RWPE1 (cell line): Measurements from ENCODE around the gene SMOC2.

Source experiments
- CTCF ChIA-PET: fragments of 350-600 bp; sonication (Branson Sonifier 250); formaldehyde crosslinking; extraction: SDS; loops from one replicate; lab custom pipeline; 2021; lab: Yijun Ruan, JAX
- POLR2A ChIA-PET: fragments of 400-600 bp; formaldehyde crosslinking; extraction: SDS; loops from one replicate; lab custom pipeline; 2020; ENCODE audit warnings: antibody characterized with exemption; ENCODE audit not compliant: low non-redundant PET; lab: Yijun Ruan, JAX
- DNase-seq: peaks from one replicate; pipeline ENCODE4 v3.0.0; 2012; ENCODE audit warnings: low spot score
- H3K27ac ChIP-seq: fragments of 450-650 bp; 2 replicates; pipeline ENCODE4 v1.5.1; 2017
- CTCF ChIP-seq: fragments of 450-650 bp; conservative IDR thresholded peaks from 2 replicates; pipeline ENCODE4 v1.5.1; 2017; ENCODE audit warnings: low read depth, mild to moderate bottlenecking

Gene SMOC2

GRCh38 chr6:168555618-168556273 lies 114.8 kb downstream of the SMOC2 start:
- DNase-seq = no peak
- H3K27ac ChIP-seq = no peak overlapping the region
- no peak for TF ChIP-seq CTCF
- POLR2A ChIA-PET = no interaction called here
- CTCF ChIA-PET = no interaction called here

GRCh38 chr6:168557512-168557911 lies 116.5 kb downstream of the SMOC2 start:
- DNase-seq = no peak
- POLR2A ChIA-PET = no interaction called here
- H3K27ac ChIP-seq = no peak overlapping the region
- TF ChIP-seq CTCF = no peak
- CTCF ChIA-PET = no interaction called here

DNA sequence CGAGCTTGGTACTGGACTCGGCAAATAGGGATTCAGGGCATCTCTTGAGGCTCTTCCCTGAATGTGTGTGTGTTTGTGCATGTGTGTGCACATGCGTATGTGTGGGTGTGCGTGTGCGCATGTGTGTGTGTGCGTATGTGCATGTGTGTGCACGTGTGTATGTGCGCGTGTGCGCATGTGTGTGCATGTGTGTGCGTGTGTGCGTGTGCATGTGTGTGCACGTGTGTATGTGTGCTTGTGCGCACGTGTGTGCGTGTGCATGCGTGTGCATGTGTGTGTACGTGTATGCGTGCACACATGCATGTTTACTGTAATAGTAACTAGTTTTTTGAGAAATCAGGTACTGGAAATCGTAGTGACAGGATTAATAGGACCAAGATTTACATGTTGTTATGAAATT lies 117.7 kb downstream of the SMOC2 start:
- TF ChIP-seq CTCF = no peak
- ChIA-PET CTCF (no interaction called here), POLR2A (no interaction called here)
- DNase-seq = no peak
- H3K27ac ChIP-seq = no peak overlapping the region

DNA sequence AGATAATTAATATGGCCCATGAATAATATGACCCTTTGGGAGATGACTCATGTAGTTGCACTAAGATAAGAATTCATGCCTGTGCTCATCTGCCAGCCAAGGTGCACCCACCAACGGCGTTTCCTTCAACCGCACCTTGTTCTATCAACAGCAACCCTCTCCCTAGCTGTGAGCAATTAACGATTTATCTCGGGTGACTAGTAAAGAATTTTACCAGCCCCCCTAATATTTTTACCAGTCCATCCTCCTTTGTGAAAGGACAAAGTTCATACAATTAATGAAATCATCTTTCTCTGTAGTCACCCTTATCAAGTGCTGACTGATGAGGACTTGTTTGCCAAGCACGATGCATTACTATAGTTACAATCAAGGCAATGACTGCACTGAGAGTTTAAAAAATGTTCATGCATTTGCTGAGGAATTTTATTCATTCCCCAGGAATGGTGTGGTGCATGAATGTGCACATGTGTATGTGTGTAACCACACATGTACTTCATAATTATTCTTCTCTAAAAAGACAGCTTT lies 118.7 kb downstream of the SMOC2 start:
- CTCF ChIA-PET = no interaction called here
- no peak overlapping the region for H3K27ac ChIP-seq

DNA sequence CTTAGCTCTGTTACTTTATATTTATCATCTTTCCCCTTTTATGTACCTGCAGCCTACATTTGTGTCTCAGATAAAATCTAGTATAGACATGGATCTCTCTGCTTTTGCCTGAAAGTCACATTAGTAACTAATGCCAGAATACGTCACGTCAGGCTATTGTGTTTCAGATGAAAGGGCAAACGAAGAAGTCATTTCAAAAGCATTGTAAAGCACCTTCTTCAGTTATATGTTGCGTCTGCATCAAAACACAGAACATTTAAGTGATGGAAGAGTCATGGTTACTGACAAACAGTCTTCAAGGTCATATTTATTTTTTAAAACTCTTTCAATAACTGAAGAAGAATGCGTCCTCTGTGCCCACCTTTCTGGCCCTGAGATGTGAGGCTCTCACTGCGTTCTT lies 119.1 kb downstream of the SMOC2 start:
- ChIA-PET POLR2A (no interaction called here), CTCF (no interaction called here)
- TF ChIP-seq CTCF = no peak
- no peak overlapping the region for H3K27ac ChIP-seq
- DNase-seq = no peak

More for the DNA sequence above, 118.7 kb downstream of the SMOC2 start:
- DNase-seq = peak; percentile 33
- POLR2A ChIA-PET = no interaction called here
- TF ChIP-seq CTCF = no peak

GRCh38 chr6:168562576-168563151 lies 121.7 kb downstream of the SMOC2 start:
- TF ChIP-seq CTCF = no peak
- ChIA-PET POLR2A (no interaction called here), CTCF (no interaction called here)
- no peak overlapping the region for H3K27ac ChIP-seq
- no peak for DNase-seq
